ENCODE measurements around the gene CCDC102A. TPM values are rescaled to one million over a fixed set of nuclear protein-coding genes. Genes with fewer than 3 reads are reported as not detected.
"Not testable (repeated sequence)": the region's sequence is repeated elsewhere in the genome, so short reads cannot be mapped to it uniquely, and the experiment has no call there.

The CCDC102A gene
- total and polyA plus RNA-seq, 2 donors, result 12.7 to 25.6 TPM

GRCh38 chr16:57556941-57557541 is 20.7 kb upstream of the CCDC102A start:
- no peak for DNase-seq (ENCODE audit: extremely low spot score)
- Histone ChIP-seq H3K36me3 (ENCODE audit: insufficient read depth) (no peaks in the 10 kb centered on the region), H3K4me3 (ENCODE audit: low read depth, low read length) (no peak overlapping the region), H3K4me1 (ENCODE audit: insufficient read depth) (no peaks in the 10 kb centered on the region), H3K27ac (ENCODE audit: low read depth) (no peak overlapping the region)
- WGBS, result 45% methylated on average over 8 of the region's 8 CpGs

- no peak for DNase-seq (ENCODE audit: extremely low spot score)
- WGBS, result 80% methylated on average over 3 of the region's 3 CpGs
- Histone ChIP-seq H3K4me1 (ENCODE audit: insufficient read depth) (no peaks in the 10 kb centered on the region), H3K36me3 (ENCODE audit: insufficient read depth) (no peaks in the 10 kb centered on the region), H3K4me3 (ENCODE audit: low read depth, low read length) (no peak overlapping the region), H3K27ac (ENCODE audit: low read depth) (no peak overlapping the region)
Observed at GRCh38 chr16:57555831-57556230, 19.5 kb upstream of the CCDC102A start.

- H3K4me3 ChIP-seq (ENCODE audit: low read depth, low read length), result no peak overlapping the region
- H3K27ac ChIP-seq (ENCODE audit: low read depth), result no peak overlapping the region
- H3K36me3 ChIP-seq (ENCODE audit: insufficient read depth), result no peaks in the 10 kb centered on the region
- DNase-seq (ENCODE audit: extremely low spot score), result no peak
- no peaks in the 10 kb centered on the region for H3K4me1 ChIP-seq (ENCODE audit: insufficient read depth)
- 95% methylated on average over 3 of the region's 3 CpGs for WGBS
Observed at GRCh38 chr16:57551057-57551456, 14.7 kb upstream of the CCDC102A start.

DNA sequence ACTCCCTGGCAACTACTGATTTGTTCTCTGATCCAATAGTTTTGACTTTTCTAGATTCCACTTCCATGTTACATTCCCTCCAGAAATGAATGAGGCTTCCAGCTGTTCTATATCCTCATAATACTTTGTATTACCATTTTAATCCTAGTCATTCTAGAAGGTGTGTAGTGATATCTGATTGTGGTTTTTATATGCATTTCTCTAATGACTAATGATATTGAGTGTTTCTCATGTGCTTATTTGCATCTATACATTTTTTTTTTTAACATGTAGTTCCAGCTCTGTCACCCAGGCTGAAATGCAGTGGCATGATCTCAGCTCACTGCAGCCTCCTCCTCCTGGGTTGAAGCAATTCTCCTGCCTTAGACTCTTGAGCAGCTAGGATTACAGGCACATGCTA is 13.4 kb upstream of the CCDC102A start:
- no peak for DNase-seq (ENCODE audit: extremely low spot score)
- no peaks in the 10 kb centered on the region for H3K36me3 ChIP-seq (ENCODE audit: insufficient read depth)
- no peak overlapping the region for H3K4me3 ChIP-seq (ENCODE audit: low read depth, low read length)
- no peaks in the 10 kb centered on the region for H3K4me1 ChIP-seq (ENCODE audit: insufficient read depth)
- H3K27ac ChIP-seq (ENCODE audit: low read depth), result no peak overlapping the region

DNA sequence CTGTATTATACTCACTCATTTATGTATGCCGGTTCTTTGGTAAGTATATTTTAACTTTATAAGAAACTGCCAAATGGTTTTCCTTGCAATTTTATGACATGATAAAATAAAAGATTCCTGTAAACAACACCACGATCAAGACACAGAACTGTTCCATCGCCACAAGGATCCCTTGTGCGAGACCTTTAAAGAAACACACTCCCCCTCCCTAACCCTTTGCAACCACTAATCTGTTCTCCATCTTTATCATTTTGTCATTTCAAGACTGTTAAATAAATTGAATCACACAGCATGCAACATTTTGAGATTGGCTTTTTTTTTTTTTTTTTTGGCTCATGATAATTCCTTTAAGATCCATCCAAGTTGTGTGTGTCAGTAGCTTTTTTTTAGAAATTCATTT is 12.0 kb upstream of the CCDC102A start:
- 34% methylated on average over 4 of the region's 4 CpGs for WGBS
- Histone ChIP-seq H3K27ac (ENCODE audit: low read depth) (no peak overlapping the region), H3K4me3 (ENCODE audit: low read depth, low read length) (no peak overlapping the region), H3K36me3 (ENCODE audit: insufficient read depth) (no peaks in the 10 kb centered on the region), H3K4me1 (ENCODE audit: insufficient read depth) (no peaks in the 10 kb centered on the region)
- no peak for DNase-seq (ENCODE audit: extremely low spot score)

DNA sequence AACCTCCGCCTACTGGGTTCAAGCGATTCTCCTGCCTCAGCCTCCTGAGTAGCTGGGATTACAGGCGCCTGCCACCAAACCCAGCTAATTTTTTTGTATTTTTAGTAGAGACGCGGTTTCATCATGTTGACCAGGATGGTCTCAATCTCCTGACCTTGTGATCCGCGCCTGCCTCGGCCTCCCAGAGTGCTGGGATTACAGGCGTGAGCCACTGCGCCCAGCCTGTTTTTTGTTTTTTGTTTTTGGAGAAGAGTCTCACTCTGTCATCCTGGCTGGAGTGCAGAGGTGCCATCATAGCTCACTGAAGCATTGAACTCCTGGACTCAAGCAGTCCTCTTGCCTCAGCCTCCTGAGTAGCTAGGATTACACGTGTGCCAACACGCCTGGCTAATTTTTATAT is 11.2 kb upstream of the CCDC102A start:
- 92% methylated on average over 12 of the region's 12 CpGs for WGBS
- not testable (repeated sequence) for H3K27ac ChIP-seq (ENCODE audit: low read depth); H3K36me3 ChIP-seq (ENCODE audit: insufficient read depth); H3K4me3 ChIP-seq (ENCODE audit: low read depth, low read length); DNase-seq (ENCODE audit: extremely low spot score); H3K4me1 ChIP-seq (ENCODE audit: insufficient read depth)

DNA sequence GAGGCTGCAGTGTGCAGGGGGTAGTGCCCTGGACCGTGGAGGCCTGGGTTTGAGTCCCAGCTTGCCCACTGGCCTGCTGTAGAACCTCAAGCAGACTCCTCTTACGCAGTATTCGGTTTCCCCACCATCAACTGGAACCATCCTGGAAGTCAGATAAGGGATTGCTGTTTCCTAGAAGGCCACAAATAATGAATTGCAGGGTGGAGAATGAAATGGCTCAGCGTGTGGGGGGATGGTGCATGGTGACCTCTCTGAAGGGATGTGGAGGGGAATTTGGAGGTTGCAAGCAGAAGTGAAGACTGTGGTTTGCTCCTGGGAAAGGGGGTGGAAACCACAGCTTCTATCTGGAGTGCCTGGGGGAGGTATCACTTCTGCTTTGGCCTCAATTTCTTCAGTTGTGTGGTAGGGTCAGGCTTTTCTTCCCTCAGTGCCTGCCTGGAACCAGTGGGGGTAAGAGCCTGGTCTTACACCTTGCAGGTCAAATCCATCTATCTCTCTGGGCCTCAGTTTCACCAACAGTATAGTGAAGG is 7.8 kb upstream of the CCDC102A start:
- no peaks in the 10 kb centered on the region for H3K36me3 ChIP-seq (ENCODE audit: insufficient read depth)
- no peak for DNase-seq (ENCODE audit: extremely low spot score)

GRCh38 chr16:57541754-57542435 is 5.5 kb upstream of the CCDC102A start:
- Histone ChIP-seq H3K4me3 (ENCODE audit: low read depth, low read length) (no peak overlapping the region), H3K27ac (ENCODE audit: low read depth) (no peak overlapping the region), H3K4me1 (ENCODE audit: insufficient read depth) (no peaks in the 10 kb centered on the region), H3K36me3 (ENCODE audit: insufficient read depth) (no peaks in the 10 kb centered on the region)
- WGBS, result 81% methylated on average over 4 of the region's 4 CpGs
- DNase-seq (ENCODE audit: extremely low spot score), result no peak

More for the DNA sequence above, 7.8 kb upstream of the CCDC102A start:
- Histone ChIP-seq H3K4me1 (ENCODE audit: insufficient read depth) (no peaks in the 10 kb centered on the region), H3K4me3 (ENCODE audit: low read depth, low read length) (no peak overlapping the region), H3K27ac (ENCODE audit: low read depth) (no peak overlapping the region)
- 80% methylated on average over 4 of the region's 4 CpGs for WGBS

- no peak for DNase-seq (ENCODE audit: extremely low spot score)
- no peak overlapping the region for H3K4me3 ChIP-seq (ENCODE audit: low read depth, low read length)
- WGBS, result 80% methylated on average over 12 of the region's 12 CpGs
- H3K4me1 ChIP-seq (ENCODE audit: insufficient read depth), result no peaks in the 10 kb centered on the region
- no peaks in the 10 kb centered on the region for H3K36me3 ChIP-seq (ENCODE audit: insufficient read depth)
- no peak overlapping the region for H3K27ac ChIP-seq (ENCODE audit: low read depth)
Observed at GRCh38 chr16:57540906-57541753, 4.8 kb upstream of the CCDC102A start.

DNA sequence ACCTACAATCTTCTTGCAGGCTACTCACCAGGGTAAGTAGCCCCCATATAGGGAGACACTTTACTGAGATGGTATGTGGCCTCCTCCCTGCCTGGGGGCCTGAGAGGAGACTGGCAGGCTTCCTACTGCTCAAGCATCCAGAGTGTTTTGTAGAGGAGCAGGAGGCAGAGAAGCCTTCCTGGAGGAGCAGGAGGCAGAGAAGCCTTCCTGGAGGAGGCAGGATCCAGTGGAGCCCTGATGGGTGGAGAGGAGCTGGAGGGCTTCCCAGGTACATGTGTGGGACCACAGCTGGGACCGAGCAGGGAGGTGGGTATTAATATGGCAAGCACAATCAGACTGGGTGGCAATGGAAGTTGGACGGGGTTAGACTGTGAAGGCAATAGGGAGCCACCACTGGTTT is 4.0 kb upstream of the CCDC102A start:
- WGBS, result 78% methylated on average over 2 of the region's 2 CpGs

GRCh38 chr16:57539072-57539796 is 2.9 kb upstream of the CCDC102A start:
- no peak overlapping the region for H3K27ac ChIP-seq (ENCODE audit: low read depth)
- no peaks in the 10 kb centered on the region for H3K36me3 ChIP-seq (ENCODE audit: insufficient read depth)
- no peak for DNase-seq (ENCODE audit: extremely low spot score)
- WGBS, result 83% methylated on average over 10 of the region's 10 CpGs
- H3K4me3 ChIP-seq (ENCODE audit: low read depth, low read length), result no peak overlapping the region
- H3K4me1 ChIP-seq (ENCODE audit: insufficient read depth), result no peaks in the 10 kb centered on the region

More for the DNA sequence above, 4.0 kb upstream of the CCDC102A start:
- no peaks in the 10 kb centered on the region for H3K36me3 ChIP-seq (ENCODE audit: insufficient read depth)
- no peak for DNase-seq (ENCODE audit: extremely low spot score)
- H3K4me3 ChIP-seq (ENCODE audit: low read depth, low read length), result no peak overlapping the region
- no peak overlapping the region for H3K27ac ChIP-seq (ENCODE audit: low read depth)
- H3K4me1 ChIP-seq (ENCODE audit: insufficient read depth), result no peaks in the 10 kb centered on the region

DNA sequence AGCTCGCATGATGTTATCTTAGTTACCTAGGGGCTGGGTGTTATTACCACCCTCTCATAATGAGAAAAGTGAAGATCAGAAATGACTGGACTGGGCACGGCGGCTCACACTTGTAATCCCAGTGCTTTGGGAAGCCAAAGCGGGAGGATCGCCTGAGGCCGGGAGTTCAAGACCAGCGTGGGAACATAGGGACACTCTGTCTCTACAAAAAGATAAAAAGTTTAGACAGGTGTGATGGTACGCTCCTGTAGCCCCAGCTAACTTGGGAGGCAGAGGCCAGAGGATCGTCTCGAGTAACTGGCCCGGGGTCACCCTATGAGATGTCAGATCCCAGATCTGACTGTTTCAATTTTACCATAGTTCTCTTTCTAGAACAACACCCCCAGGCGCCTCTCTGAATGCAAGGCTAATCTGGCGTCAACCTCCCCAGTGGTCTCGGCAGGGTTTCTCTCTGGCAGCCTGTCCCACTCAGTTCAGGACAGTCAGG is 1.9 kb upstream of the CCDC102A start:
- DNase-seq (ENCODE audit: extremely low spot score), result no peak
- Histone ChIP-seq H3K4me1 (ENCODE audit: insufficient read depth) (peaks cover 2% of the 10 kb centered on the region), H3K27ac (ENCODE audit: low read depth) (no peak overlapping the region), H3K4me3 (ENCODE audit: low read depth, low read length) (no peak overlapping the region), H3K36me3 (ENCODE audit: insufficient read depth) (no peaks in the 10 kb centered on the region)
- 87% methylated on average over 14 of the region's 14 CpGs for WGBS

- H3K4me3 ChIP-seq (ENCODE audit: low read depth, low read length), result no peak overlapping the region
Observed at GRCh38 chr16:57537581-57538234, 1.3 kb upstream of the CCDC102A start.

More at GRCh38 chr16:57537581-57538234, 1.3 kb upstream of the CCDC102A start:
- Histone ChIP-seq H3K27ac (ENCODE audit: low read depth) (no peak overlapping the region), H3K4me1 (ENCODE audit: insufficient read depth) (peaks cover 2% of the 10 kb centered on the region), H3K36me3 (ENCODE audit: insufficient read depth) (no peaks in the 10 kb centered on the region)
- 60% methylated on average over 10 of the region's 10 CpGs for WGBS
- no peak for DNase-seq (ENCODE audit: extremely low spot score)
